Body of pancreas (tissue), 4 donors: Measurements from ENCODE around the gene DTNA.

ENCODE experiments used
- CTCF ChIP-seq, 7 experiments: fragments of 450-650 bp in 4 of 7; fragments of 200-600 bp in 3 of 7; sonication (generic) in 3 of 7; IDR thresholded peaks; one replicate each; pipeline ENCODE4 v1.5.1; 2016 to 2019; ENCODE audit warnings: antibody characterized with exemption in 7 of 7
- POLR2A ChIP-seq, 3 donors: fragments of 450-650 bp; IDR thresholded peaks; one replicate each; pipeline ENCODE4 v1.6.1; 2016; ENCODE audit warnings: antibody characterized with exemption in 3 of 3, mild to moderate bottlenecking in 2 of 3

GRCh38 chr18:34729264-34729663 is 19.2 kb downstream of the DTNA start:
- TF ChIP-seq CTCF (IDR thresholded peaks at IDR 0.05) (peak in 6 of 7 experiments; percentile 23 to 47 (median 40)), POLR2A (IDR thresholded peaks at IDR 0.05) (no peak)
